Posterior cingulate gyrus (tissue), 11 donors: ENCODE results near the gene DCST2.

Experiments
- DNase-seq, 10 donors: peaks; one replicate each; pipeline versions ENCODE4 v3.0.0 to v3.0.0-alpha.2; 2020 to 2021; ENCODE audit warnings: mixed read lengths in 3 of 10
- intact Hi-C: fragments of 100-400 bp; cut with DNase I; formaldehyde crosslinking; loops from one replicate; pipeline ENCODE4 v1.15.1; 2023

DCST2 gene

DNA sequence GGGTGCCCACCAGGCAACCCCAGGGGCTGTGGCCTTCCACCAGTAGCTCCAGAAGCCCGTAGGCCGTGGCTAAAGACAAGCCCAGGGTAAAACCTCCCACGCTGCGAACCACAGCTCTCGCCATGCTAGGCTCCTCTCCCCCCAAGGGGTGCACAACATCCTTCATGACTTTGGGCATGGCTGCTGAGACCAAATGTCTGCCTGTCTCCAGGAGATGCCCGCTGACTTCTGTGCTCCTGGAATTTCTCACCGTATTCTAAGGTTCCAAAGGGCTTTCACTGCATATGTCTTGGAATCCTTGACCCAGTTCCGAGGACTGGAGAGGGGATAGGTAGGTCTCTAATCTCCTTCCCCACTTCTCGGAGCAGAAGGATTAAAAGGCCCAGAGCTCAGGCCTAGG, at the start of gene DCST2, which contains the start of gene DCST1:
Gene DCST2, minus strand, starts transcription at position 258 of the 400 bp plus-strand sequence. Its CDS starts 80 bp downstream, at position 178.
Gene DCST1, plus strand, starts transcription at position 301 of the 400 bp plus-strand sequence. CDS start 213 bp downstream, outside the sequence.
- intact Hi-C loops: no loop called here
- no peak for DNase-seq

DNA sequence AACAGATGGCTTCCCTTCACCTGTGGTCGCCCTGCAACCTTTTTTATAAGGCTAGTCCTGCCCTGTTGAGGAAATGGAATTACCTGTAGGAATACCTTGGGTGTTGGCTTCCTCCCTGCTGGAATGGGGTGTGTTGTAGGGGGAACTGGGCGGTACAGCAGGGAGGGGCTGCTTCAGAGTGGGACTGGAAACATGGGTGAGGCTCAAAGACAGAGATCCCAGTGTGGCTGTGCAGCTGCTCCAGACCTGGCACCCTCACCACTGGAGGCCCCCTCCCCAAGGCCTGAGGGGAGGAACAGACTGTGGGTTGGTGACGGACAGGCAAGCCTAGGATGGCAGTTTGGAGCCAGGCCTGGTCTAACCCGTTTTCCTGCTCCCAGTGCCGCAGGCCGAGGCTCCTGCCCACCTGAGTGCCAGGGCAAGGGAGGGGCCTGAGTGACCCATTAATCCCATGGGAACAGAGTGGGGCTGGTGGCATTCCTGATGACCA, 49.5 kb upstream of the DCST2 start:
- peak in 1 of 10 donors; percentile 71 for DNase-seq
- intact Hi-C loops: loop anchor here (5.0 kb wide), 1 partner anchor 121 kb away; the partner anchor contains the start of gene PYGO2

DNA sequence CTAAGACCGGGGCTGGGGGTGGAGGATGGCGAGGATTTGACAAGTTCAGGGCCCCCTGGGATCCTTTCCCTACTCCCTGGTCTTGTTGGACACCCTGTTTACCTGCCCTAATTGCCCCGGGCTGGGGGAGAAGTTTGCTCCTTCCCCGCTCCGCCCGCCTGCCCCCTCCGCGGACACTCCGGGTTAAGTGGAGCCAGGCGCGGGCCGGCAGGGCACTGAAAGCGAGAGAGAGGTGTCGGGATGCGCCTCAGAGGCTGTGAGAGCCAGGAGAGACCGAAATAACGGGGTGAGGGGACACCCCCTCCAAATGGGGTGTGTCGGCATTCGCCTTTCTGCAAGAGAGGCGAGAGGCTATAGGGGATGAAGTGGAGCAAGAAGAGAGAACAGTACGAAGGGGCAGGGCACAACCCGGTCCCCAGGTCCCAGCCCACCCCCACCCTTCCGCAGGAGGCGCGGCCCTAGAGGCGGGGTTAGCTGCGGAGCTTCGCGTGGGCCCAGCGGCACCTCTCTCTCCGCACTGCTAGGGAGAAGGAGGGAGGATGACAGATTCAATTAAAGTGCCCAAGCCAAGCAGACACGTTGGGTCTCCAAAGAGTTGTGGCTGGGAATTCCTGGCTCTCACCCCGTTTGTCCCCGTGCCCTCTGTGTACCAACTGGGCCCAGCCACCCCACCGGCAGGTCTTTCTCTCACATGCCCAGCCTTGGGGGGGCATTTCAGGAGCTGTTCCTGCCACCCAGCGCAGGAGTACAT, 48.9 kb upstream of the DCST2 start:
- intact Hi-C loops: loop anchor here (5.0 kb wide), 1 partner anchor 120 kb away; the partner anchor contains the start of gene PYGO2
- peak in 2 of 10 donors; percentile 54 to 73 for DNase-seq

DNA sequence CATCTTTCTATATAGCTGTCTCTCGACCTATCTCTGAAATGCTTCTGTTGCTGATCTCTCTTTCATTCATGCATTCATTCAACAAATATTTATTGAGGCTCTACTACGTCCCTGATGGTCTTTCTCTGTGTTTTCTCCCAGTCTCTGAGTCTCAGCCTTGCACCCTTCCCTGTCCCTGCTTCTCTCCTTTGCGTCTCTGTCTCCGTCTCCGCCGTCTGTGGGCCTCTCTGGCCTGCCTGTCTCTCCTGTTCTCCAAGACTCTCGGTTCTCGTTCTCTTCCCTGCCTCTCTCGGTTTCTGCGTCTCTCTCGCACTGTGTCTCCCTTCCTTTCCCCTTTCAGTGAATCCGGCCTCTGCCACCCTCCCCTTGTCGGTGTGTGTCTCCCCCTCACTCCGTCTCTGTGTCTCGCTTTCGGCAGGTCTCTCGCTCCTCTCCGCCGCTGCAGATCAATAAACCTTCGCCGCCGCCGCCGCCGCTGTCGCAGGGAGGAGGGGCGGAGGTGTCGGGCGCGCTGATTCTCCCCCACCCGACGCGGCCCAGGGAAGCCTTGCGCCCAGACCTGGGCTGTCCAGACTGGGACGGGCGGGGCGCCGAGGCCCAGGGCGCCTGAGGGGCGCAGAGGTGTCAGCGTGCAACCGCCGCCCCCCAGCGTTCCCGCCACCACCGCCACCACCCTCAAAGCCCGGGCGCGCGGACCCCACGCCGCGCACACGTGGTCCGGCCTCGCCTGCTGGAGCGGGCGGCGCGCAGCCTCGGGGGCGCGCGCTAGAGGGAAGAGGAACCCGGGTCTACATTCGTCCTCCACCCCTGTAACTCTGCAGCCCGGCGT, 48.1 kb upstream of the DCST2 start:
- peak in 3 of 10 donors; percentile 38 to 85 (median 82) for DNase-seq
- intact Hi-C loops: loop anchor here (5.0 kb wide), 1 partner anchor 119 kb away; the partner anchor contains the start of gene PYGO2

DNA sequence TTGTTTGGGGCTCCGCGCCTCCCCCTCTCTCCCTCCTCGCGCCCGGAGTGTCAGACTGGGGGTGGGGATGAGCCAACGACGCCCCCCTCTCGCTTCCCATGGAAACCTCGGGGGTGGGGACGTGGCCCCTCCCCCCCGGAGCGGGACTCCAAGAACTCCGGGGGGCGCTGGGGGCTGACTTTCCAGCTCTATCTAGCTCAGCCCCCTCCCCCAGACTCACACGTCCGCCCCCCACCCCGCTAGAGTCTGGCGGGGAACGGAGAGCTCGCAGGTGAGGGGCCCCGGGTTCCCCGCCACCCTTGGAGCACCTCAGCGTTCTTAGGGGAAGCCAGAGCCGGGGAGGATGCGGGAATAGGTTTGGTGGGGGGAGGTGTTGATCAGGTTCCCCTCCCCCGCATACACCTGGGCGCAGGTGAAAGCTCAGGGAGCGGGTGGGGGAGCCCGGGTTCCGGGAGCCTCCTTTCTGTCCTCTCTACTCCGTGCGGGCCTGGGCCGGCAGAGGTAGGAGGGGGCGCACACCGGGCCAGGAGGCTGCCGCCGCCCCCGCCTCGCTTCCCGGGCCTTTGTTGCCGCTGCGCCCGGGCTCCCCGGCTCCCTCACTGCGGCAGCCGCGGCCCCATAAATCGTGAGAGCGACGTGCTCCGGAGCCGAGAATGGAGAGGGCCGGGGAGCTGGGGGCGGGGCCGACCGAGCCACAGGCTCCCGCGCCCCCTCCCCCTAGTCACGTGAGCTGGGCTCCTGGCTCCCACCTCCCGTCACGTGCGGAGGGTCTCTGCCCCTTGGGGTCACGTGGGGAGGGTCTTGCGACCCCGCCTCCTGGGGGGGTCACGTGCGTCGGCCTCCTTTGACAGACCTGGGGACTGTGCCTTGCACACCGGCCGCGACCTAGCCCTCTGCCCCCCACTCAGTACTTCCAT, 47.0 kb upstream of the DCST2 start:
- intact Hi-C loops: loop anchor here (5.0 kb wide), 1 partner anchor 118 kb away; the partner anchor contains the start of gene PYGO2
- DNase-seq: peak in 4 of 10 donors; percentile 29 to 92 (median 68)

DNA sequence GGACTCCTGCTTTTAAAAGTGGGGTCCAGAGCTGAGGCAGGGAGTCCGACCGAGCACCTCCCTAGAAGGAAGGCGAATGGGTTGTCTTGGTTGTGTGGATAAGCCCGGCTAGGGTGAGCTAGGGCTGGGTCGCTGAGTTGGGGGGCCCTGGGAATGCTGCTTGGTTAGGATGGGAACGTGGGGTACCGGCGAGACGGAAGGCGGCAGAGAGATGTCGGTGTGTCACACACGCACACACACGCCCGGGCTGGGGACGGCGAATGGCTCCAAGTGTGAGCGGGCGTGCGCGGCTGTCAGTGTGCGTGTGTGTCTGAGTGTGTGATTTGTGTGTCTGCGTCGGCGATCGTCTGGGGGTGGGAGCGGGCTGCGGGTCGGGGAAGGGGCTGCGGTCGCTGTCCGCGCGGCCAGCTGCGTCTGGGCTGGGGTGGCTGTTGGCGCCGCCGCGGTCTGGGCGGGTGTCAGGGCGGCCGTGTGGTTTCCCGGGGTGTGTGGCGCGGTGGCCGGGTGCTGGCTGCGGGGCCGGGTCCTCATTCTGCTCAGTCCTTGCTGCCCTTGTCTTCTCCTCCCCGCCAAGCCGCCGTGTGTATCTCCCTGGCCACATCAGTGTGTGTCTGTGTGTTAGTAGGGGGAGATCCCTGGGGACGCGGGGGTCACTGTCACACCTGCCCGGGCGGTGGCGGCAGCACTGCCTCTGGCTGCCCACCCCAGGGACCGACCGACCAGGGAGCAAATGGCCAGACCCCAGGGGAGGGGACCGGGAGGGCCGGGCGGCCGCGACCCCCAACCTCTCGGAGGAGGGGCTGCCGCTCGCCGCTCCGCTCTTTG, 46.1 kb upstream of the DCST2 start:
- peak in 3 of 10 donors; percentile 23 to 86 (median 80) for DNase-seq
- intact Hi-C loops: loop anchor here (5.0 kb wide), 1 partner anchor 117 kb away; the partner anchor contains the start of gene PYGO2

DNA sequence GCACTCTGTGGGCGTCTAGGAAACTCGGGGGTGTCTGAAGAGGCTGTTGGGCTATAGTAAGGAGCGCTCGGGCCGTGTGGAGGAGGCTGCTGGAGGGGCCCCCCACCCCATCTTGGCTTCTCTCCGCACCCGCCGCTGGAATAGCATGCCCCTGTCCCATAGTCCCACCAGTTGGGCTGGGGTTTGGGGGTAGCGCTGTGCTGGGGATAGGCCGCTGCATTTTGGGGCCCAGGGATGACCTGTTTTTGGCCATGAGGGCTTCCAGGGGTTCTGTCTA, 45.6 kb upstream of the DCST2 start:
- intact Hi-C loops: no loop called here
- DNase-seq: no peak

DNA sequence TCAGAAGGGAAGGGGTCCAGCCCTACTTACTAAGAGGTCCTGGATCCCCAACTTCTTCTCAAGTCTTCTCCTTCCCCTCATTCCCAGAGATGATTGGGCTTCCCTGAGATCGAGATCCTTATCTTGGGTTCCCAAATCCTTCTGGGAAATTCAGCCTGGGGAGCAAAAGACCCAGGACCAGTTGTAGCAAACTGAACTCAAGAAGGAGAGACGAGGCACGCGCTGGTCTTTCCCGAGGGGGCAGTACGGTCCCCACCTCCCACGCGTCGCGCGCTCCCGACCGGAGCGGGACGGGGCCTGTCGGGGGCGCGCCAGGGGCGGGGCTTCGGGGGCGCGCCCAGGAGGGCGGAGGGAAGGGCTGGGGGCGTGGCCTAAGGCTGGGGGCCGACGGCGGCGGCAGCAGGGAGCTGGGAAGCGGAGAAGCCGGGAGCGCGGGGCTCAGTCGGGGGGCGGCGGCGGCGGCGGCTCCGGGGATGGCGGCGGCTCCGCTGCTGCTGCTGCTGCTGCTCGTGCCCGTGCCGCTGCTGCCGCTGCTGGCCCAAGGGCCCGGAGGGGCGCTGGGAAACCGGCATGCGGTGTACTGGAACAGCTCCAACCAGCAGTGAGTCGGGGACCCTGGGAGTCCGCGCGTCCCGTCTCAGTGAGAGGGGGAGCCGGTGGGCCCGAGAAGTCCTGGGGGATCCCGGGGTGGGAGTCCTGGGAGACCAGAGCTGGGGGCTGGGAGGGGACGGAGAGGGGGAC, 45.1 kb upstream of the DCST2 start, which contains the start of gene EFNA3:
Gene EFNA3, plus strand, starts transcription at position 369 of the 741 bp plus-strand sequence. Its CDS starts 105 bp downstream, at position 474.
- intact Hi-C loops: no loop called here

DNA sequence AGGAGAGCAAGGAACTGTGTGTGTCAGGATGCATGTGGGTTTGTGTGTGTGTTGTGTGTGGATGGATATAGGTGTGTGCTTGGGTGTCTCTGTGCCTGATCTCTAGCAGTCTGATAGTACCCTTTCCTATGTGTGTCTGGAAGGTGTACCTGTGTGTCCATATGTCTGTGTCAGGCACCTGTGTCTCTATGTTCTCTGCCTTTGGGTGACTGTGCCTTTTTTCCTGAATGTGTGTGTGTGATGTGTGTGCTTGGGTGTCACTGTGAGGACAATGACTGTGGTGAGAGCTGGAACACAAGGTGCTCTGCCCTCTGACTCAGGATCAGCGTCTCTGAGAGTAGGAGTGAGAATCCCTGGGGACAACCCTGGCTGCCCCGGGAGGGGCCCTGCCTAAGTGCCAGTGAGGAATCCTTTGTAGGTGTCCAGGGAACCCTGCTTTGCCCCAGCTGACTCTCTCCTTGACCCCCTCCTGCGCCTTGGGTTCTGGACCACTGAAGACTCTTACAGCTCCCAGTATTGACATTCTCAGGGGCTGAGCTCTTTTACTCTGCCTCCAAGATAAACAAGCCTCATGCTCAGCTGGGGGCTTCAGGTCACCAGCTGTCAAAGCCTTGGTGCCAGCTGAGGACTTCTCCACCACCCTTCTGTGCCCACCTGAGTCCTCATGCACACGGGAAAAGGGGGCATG, 44.3 kb upstream of the DCST2 start:
- intact Hi-C loops: no loop called here
- peak in 1 of 10 donors; percentile 51 for DNase-seq

More for the DNA sequence above, 45.1 kb upstream of the DCST2 start, which contains the start of gene EFNA3:
- DNase-seq: peak; percentile 64 to 97 (median 84)

DNA sequence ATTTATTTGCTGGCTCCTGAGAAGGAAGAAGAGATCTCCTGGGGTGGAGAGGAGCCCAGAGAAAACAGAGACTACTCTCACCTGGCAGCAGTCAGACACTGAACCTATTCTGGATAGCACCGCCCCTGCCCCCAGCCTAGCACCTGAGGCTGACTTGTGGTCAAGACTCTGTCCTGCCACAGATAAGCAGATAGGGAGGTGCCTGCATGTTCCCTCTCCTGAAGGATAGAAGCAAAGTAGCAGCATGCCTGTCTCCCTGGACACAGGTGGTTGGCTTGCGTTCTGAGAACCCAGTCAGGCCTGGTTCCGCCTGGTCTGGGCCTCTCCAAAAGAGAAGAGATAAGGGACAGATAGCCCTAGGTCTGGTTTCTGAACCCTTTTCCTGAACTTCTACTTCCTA, 43.8 kb upstream of the DCST2 start:
- DNase-seq: peak in 1 of 10 donors; percentile 15
- intact Hi-C loops: no loop called here

DNA sequence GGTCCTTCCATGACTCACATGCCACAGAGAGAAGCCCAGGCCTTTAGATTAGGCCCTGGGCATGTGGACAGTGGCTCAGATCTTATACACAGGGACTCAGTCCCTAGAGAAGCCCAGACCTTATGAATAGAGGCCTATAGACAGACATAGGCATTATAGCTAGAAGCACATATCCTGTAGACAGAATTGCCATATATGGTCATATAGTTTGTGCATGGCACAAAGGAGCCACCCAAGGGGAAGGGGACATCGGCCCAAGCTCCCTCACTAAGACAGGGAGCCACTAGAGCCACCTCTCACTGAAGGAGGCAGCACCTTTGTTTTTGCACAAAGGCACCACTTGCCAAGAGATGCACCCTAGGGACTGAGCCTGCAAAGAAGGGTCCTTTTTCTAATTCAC, 42.8 kb upstream of the DCST2 start:
- no peak for DNase-seq
- intact Hi-C loops: no loop called here

DNA sequence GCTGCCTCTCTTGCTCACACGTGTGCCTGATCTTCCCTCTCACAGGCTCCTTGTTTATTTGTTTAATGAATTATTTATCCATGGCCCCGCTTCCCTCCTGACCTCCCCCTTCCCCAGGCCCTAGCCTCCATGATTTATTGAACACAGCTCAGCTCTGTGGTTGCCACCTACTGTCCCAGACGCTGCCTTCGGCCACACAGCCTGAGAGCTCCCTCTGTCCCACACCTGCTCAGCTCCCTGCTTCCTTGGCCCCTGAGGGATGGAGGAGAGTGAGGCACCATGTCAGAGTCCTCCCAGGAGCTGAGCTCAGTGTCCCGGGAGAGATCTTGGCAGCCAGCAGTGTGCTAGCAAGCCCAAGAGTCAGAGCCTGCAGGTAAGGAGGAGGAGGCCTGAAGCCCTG, 42.0 kb upstream of the DCST2 start:
- DNase-seq: peak in 1 of 10 donors; percentile 26
- intact Hi-C loops: no loop called here

DNA sequence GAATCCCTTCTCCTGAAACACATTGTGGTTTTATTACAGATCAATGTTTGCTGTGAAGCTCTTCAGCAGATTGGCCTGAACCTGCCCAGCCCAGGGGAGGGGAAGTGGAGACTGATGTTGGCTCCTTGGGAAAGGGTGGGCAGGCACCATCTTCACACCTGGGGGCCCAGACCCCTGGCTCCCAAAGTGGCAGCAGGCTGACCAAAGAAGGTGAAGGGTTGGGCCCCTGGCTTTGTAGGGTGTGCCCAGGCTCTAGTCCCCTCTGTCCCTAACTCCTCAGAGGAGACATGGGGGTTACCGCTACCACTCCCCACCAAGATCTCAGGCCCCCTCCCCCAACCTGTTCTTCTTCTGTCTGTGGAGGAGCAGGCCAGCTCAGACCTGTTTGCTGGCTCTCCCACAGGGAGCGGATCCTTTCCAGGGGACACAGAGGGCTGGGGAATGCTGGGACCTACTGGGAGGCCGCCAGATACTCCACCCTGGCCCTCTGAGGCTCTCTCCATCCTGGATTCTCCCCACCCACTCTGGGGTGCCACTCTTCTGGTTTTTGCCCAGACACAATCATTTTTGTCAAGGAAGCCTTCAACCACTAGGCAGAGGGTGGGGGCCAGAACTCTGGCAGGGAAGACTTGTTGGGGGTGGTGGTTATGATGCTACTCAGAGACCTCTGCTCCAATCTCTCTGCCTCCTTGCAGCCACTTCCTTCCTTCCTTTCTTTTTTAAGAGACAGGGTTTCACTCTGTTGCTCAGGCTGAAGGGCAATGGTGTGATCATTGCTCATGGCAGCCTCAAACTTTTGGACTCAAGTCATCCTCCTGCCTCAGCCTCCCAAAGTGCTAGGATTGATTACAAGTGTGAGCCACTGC, 40.0 kb upstream of the DCST2 start:
- intact Hi-C loops: no loop called here
- DNase-seq: peak in 2 of 10 donors; percentile 43 to 54

DNA sequence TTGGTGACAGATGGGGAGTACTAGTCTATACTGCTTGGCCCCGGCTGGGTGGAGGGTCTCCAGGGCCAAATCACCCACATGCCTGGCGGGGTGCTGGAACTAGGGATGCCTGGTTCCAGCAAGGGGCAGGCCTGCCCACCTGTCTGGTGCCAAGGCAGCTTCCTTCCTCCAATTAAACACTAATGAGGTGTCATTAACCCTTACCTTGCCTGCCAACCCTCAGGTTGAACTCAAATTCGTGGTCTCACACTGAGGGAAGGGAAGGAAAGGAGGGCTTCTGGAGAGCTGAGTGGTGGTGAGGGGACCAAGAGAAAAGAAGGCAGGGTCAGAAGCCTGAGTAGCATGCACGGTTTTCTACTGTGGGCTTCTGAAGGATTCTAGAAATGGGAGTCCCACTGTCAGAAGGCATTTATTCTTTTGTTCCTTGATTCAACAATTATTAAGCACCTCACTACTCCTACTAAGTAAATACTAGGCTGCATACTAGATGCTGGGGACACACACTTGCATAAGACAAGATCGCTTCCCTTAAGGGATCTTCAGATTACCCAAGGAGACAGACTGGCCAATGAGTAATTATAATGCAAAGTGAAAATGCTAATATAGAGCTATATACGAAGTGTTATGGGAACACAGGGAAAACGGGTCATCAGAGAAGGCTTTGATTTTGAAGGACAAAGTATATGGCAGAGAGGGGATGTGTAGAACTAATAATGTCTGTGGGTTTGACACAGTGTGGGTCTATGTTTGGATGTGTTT, 39.1 kb upstream of the DCST2 start:
- intact Hi-C loops: no loop called here

DNA sequence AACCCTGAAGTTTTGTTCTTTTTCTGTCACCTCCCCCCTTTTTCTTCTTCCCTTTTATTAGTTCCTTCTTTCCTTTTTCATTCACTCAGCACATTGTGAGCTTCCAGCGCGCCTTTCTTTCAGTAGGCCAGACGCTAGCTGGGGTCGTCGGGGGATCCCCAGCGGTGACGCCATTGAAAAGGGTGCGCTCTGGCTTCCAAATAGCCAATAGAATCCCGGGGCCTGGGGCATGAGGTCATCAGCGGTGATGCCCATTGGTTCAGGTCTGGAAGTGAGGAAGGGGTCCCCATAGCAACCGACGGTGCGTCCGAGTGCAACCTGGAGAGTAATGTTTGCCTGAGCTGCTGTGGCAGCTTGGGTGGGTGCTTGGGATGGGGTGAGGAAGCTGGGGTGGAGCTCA, 38.1 kb upstream of the DCST2 start:
- DNase-seq: peak in 1 of 10 donors; percentile 38
- intact Hi-C loops: no loop called here

More for the DNA sequence above, 39.1 kb upstream of the DCST2 start:
- peak in 1 of 10 donors; percentile 30 for DNase-seq
